Urinary bladder (tissue), 4 donors: ENCODE data around the gene PIGT. TPM values are rescaled to one million over a fixed set of nuclear protein-coding genes. Genes with fewer than 3 reads are reported as not detected.
A peak's percentile ranks its signal among the peaks of the same experiment; 100 is the strongest.

ENCODE experiments used
- DNase-seq: peaks from one replicate; pipeline ENCODE4 v3.0.0-alpha.2; 2015; ENCODE audit errors: extremely low spot score
- H3K27ac ChIP-seq: one replicate; pipeline ENCODE4 v1.5.1; 2013; ENCODE audit warnings: low read depth, mild to moderate bottlenecking, moderate library complexity
- H3K36me3 ChIP-seq: one replicate; pipeline ENCODE4 v1.6.1; 2013; ENCODE audit warnings: mild to moderate bottlenecking, moderate library complexity; ENCODE audit not compliant: insufficient read depth
- H3K4me1 ChIP-seq: one replicate; pipeline ENCODE4 v1.6.1; 2013; ENCODE audit warnings: mild to moderate bottlenecking, moderate library complexity; ENCODE audit not compliant: insufficient read depth
- H3K4me3 ChIP-seq: one replicate; pipeline ENCODE4 v1.5.1; 2013; ENCODE audit warnings: low read depth, low read length
- WGBS: extraction: QIAGEN DNeasy Blood & Tissue Kit; methylation state at CpG from one replicate; pipeline ENCODE4 v1.1.7; 2013; 5-methylcytosine and 5-hydroxymethylcytosine counted together
- polyA plus RNA-seq: library from polyadenylated mRNA; stranded (reverse); fragments of 200-250 nt; gene quantifications from one replicate; pipeline ENCODE4 v1.2.3, GENCODE V29; 2013
- total RNA-seq: library from RNA; depleted of rRNA; stranded (reverse); fragments of >200 nt; gene quantifications from one replicate; pipeline ENCODE4 v1.2.3, GENCODE V29; 2014
- donor health status: healthy with polysubstance abuse.
- donor health status: healthy.

The PIGT gene
- total and polyA plus RNA-seq, 2 donors: 30.5 to 121 TPM

- Histone ChIP-seq H3K36me3 (no peaks in the 10 kb centered on the region), H3K4me1 (no peaks in the 10 kb centered on the region), H3K4me3 (peak within 1 kb of the TSS; percentile 88), H3K27ac (peak within 1 kb of the TSS; percentile 88)
- WGBS: 83% methylated on average over 21 of the region's 21 CpGs
- no peak for DNase-seq
Observed at GRCh38 chr20:45407783-45408645, 7.9 kb upstream of the PIGT start, which contains the start of gene DBNDD2. Gene DBNDD2 (plus strand): TSS chr20:45408289. CDS start chr20:45408468, 179 bp downstream.

- H3K4me3 ChIP-seq: no peak overlapping the region
- 76% methylated on average over 7 of the region's 7 CpGs for WGBS
- DNase-seq: no peak
- H3K36me3 ChIP-seq: no peaks in the 10 kb centered on the region
- H3K27ac ChIP-seq: no peak overlapping the region
- no peaks in the 10 kb centered on the region for H3K4me1 ChIP-seq
Observed at GRCh38 chr20:45408646-45409213, 7.2 kb upstream of the PIGT start.

- Histone ChIP-seq H3K4me1 (no peaks in the 10 kb centered on the region), H3K36me3 (no peaks in the 10 kb centered on the region), H3K27ac (no peak overlapping the region), H3K4me3 (no peak overlapping the region)
- 86% methylated on average over 7 of the region's 7 CpGs for WGBS
- DNase-seq: no peak
Observed at GRCh38 chr20:45409521-45410272, 6.2 kb upstream of the PIGT start.

DNA sequence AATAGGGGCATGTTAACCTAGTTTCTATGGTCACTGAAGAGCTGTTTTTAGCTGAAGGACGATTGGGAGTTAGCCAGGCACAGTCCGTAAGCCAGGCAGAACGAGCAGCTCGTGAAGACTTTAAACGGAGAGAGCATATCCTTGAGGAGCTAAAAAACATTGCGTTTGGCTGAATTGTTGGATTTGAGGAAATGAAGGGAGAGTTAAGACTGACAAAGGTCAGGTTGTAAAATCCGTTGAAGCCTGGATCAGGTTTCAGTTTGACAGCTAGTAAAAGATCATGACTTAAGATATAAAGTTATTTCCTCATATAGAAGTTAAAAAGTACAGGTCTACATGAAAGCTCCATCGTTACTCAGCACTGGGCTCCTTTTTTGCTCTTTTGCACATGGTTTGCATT is 5.1 kb upstream of the PIGT start:
- Histone ChIP-seq H3K36me3 (no peaks in the 10 kb centered on the region), H3K4me1 (no peaks in the 10 kb centered on the region), H3K27ac (no peak overlapping the region), H3K4me3 (no peak overlapping the region)
- DNase-seq: no peak
- WGBS: 31% methylated on average over 8 of the region's 8 CpGs

- 67% methylated on average over 5 of the region's 5 CpGs for WGBS
- Histone ChIP-seq H3K36me3 (no peaks in the 10 kb centered on the region), H3K4me3 (no peak overlapping the region), H3K4me1 (no peaks in the 10 kb centered on the region), H3K27ac (no peak overlapping the region)
- no peak for DNase-seq
Observed at GRCh38 chr20:45412653-45413052, 3.3 kb upstream of the PIGT start.

DNA sequence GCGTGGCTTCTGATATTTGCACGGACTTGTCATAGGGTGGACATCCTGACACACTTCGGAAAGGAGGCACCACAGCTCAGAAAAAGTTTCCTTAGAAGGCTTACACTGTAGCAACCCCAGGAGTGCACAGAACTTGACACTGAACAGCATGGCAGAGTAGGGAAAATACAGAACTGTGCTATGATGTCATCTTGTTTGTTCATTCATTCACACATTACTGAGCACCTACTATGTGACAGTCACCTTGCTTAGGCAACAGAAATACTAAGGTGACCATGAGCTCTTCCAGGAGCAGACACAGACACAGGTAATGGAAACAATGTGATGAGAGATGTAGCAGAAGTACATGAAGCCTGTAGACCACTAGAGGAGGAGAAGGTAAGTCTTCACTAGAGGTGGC is 2.5 kb upstream of the PIGT start:
- Histone ChIP-seq H3K4me1 (no peaks in the 10 kb centered on the region), H3K36me3 (no peaks in the 10 kb centered on the region), H3K4me3 (no peak overlapping the region), H3K27ac (no peak overlapping the region)
- WGBS: 75% methylated on average over 3 of the region's 3 CpGs
- no peak for DNase-seq

DNA sequence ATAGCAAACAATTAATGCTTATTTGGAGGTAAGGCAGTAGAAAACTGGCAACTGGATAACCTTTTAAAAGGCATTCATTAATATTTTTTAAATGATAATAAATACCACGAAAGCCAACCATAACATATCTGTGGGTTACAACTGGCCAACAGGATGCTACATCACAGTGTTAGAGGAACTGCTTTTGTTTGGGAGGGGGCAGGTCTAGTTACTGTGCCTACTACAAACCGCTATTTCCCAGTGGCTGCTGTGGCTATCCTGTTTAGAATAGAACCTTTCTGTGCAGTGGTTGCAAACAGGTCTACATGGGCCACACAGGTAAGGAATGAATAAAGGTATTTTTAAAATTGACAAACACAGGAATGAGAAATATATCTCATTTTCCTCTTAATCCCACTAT is 976 bp downstream of the PIGT start:
- no peaks in the 10 kb centered on the region for H3K4me1 ChIP-seq
- H3K4me3 ChIP-seq: no peak overlapping the region
- H3K27ac ChIP-seq: no peak overlapping the region
- peaks cover 11% of the 10 kb centered on the region for H3K36me3 ChIP-seq
- 69% methylated on average over 2 of the region's 2 CpGs for WGBS
- no peak for DNase-seq

DNA sequence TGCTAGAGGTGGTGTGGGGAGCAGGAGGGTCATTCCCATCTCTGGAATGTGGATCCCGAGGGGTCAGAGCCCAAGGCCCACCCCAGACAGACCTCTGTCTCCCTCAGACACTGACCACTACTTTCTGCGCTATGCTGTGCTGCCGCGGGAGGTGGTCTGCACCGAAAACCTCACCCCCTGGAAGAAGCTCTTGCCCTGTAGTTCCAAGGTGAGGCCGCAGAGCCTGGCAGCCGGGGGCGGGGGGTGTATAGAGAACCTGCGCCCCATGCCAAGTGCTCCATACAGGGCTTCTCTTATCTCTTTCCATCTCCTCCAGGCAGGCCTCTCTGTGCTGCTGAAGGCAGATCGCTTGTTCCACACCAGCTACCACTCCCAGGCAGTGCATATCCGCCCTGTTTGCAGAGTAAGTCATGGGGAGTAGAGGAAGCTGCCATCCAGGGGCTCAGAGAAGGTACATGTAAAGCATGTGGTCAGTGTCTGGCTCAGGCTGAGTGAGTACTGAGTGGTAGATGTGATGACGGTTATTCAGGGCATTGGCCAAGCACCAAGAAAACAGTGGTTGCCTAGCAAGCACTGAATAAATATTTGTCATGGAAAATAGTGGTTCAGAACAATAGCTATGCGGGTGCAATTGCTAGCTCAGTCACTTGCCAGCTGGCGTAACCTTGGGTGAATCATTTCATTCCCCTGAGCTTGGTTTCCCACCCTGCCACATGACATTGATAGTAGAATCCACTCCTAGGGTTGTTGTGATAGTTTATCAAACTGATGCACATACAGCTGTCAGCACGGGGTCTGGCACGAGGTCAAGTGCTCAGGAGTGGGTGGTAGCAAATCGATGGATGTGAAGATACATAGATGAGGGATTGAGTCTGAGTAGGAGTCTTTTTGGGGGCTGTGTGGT is 3.5 kb downstream of the PIGT start:
- 71% methylated on average over 17 of the region's 17 CpGs for WGBS
- DNase-seq: no peak
- peaks cover 12% of the 10 kb centered on the region for H3K36me3 ChIP-seq
- H3K27ac ChIP-seq: no peak overlapping the region
- no peaks in the 10 kb centered on the region for H3K4me1 ChIP-seq
- H3K4me3 ChIP-seq: no peak overlapping the region

- Histone ChIP-seq H3K4me1 (no peaks in the 10 kb centered on the region), H3K4me3 (no peak overlapping the region), H3K27ac (no peak overlapping the region), H3K36me3 (peaks cover 13% of the 10 kb centered on the region)
- WGBS: 92% methylated on average over 8 of the region's 8 CpGs
- no peak for DNase-seq
Observed at GRCh38 chr20:45420125-45420524, 4.2 kb downstream of the PIGT start.

GRCh38 chr20:45423700-45424099 is 7.8 kb downstream of the PIGT start:
- Histone ChIP-seq H3K27ac (no peak overlapping the region), H3K4me1 (no peaks in the 10 kb centered on the region), H3K36me3 (peaks cover 13% of the 10 kb centered on the region), H3K4me3 (no peak overlapping the region)
- no peak for DNase-seq
- 96% methylated on average over 2 of the region's 2 CpGs for WGBS

GRCh38 chr20:45425561-45425960 is 9.6 kb downstream of the PIGT start:
- no peak overlapping the region for H3K27ac ChIP-seq
- WGBS: 96% methylated on average over 17 of the region's 17 CpGs
- H3K36me3 ChIP-seq: peaks cover 8% of the 10 kb centered on the region
- no peak overlapping the region for H3K4me3 ChIP-seq
- no peak for DNase-seq
- no peaks in the 10 kb centered on the region for H3K4me1 ChIP-seq

DNA sequence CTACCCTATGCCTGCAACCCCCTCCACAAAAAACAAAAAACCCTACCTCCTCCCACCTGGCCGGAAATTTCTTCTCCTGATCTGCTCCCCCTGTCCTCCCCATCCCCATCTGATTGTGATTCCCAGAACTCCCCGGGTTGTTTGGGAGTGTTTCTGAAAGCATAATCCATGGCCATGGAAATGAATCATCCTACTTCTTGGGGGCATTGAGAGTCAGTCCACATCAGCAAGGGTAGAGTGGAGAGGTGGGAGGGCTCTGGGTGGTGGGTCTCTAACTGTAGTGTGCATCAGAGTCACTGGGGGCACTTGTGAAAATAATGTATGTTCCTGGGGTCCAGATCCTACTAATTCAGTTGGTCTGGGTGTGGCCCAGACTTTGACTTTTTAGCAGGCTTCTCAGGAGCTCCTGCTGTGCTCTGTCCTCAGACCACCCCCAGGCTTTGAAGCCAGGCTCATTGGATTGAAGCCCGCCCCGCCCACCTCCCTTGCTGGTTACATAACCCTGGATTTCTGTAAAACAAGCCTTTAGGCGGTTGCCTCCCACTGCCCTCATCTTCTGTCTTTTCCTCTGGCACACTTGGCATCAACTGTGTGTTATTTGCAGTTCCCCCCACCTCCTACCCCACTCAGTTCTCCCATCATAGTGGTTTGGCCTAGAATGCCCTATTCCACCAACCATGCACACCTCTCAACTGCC is 10.5 kb downstream of the PIGT start:
- Histone ChIP-seq H3K27ac (no peak overlapping the region), H3K36me3 (peaks cover 2% of the 10 kb centered on the region), H3K4me3 (no peak overlapping the region), H3K4me1 (no peaks in the 10 kb centered on the region)
- DNase-seq: no peak
- 79% methylated on average over 5 of the region's 5 CpGs for WGBS
